Endothelial cell of umbilical vein (primary cell): Measurements from ENCODE around the gene CNTN1. TPM values are rescaled to one million over a fixed set of nuclear protein-coding genes. Genes with fewer than 3 reads are reported as not detected.

Experiments
- BruUV-seq: library from RNA; stranded (reverse); fragments of 400-500 nt; replicated peaks from 2 replicates; lab custom pipeline; 2021; lab: Mats Ljungman, UMichigan
- CTCF ChIA-PET: fragments of 300-600, 350-600 bp; sonication (Branson Sonifier 250); formaldehyde crosslinking; loops from one replicate; lab custom pipeline; 2021; ENCODE audit warnings: antibody characterized with exemption, inconsistent platforms; lab: Charles Lee
- POLR2A ChIA-PET: fragments of 300-600, 350-600 bp; sonication (Branson Sonifier 250); formaldehyde crosslinking; loops from one replicate; lab custom pipeline; 2021; ENCODE audit warnings: antibody characterized with exemption, inconsistent platforms; lab: Charles Lee
- DNase-seq: peaks from one replicate; pipeline ENCODE4 v3.0.0-alpha.2; 2011; ENCODE audit warnings: low read depth, low spot score
- FAIRE-seq: peaks from 2 replicates; lab custom pipeline; 2011; peaks lifted over from hg19 to GRCh38; lab: Jason Lieb, UNC
- H2AFZ ChIP-seq: 2 replicates; pipeline ENCODE4 v1.6.0; 2012; ENCODE audit warnings: low read depth, low read length, control low read depth, inconsistent platforms
- H3K27ac ChIP-seq: 2 replicates; pipeline ENCODE4 v1.5.1; 2011; ENCODE audit warnings: low read depth, mild to moderate bottlenecking, control low read depth, low read length, moderate library complexity; ENCODE audit not compliant: insufficient read depth
- H3K27me3 ChIP-seq, 2 experiments: 2 replicates each; pipeline versions ENCODE4 v1.6.0 to v1.6.1; 2011; ENCODE audit warnings: low read length in 2 of 2, mixed read lengths in 1 of 2; ENCODE audit not compliant: control insufficient read depth in 2 of 2, insufficient read depth in 2 of 2
- H3K36me3 ChIP-seq, 2 experiments: 2 replicates in 1 of 2; 3 replicates in 1 of 2; pipeline ENCODE4 v1.5.1; 2011; ENCODE audit warnings: low read length in 2 of 2, mild to moderate bottlenecking in 1 of 2, moderate library complexity in 1 of 2; ENCODE audit not compliant: control insufficient read depth in 2 of 2, insufficient read depth in 2 of 2; ENCODE audit errors: extremely low read depth in 1 of 2
- H3K4me1 ChIP-seq: 3 replicates; pipeline ENCODE4 v1.5.1; 2011; ENCODE audit warnings: mild to moderate bottlenecking, low read length; ENCODE audit not compliant: control insufficient read depth, insufficient read depth; ENCODE audit errors: extremely low read depth
- H3K4me2 ChIP-seq: 2 replicates; pipeline ENCODE4 v1.6.1; 2011; ENCODE audit warnings: low read length, control low read depth, mixed read lengths; ENCODE audit not compliant: insufficient read depth
- H3K4me3 ChIP-seq, 3 experiments: fragments of 200-600 bp in 1 of 3; sonication (generic), shearing (Covaris generic) in 1 of 3; replicated peaks in 1 of 3; 2 replicates each; pipeline ENCODE4 v1.5.1; 2011 to 2016; ENCODE audit warnings: control low read depth in 3 of 3, low read length in 3 of 3, mild to moderate bottlenecking in 2 of 3, inconsistent platforms in 1 of 3, low read depth in 1 of 3, moderate library complexity in 1 of 3; ENCODE audit not compliant: insufficient read depth in 1 of 3
- H3K79me2 ChIP-seq: 2 replicates; pipeline ENCODE4 v1.6.0; 2012; ENCODE audit warnings: low read length, inconsistent platforms; ENCODE audit not compliant: control insufficient read depth, insufficient read depth
- H3K9ac ChIP-seq: replicated peaks from 2 replicates; pipeline ENCODE3; 2011; ENCODE audit warnings: low read length, control low read depth; ENCODE audit not compliant: insufficient read depth; ENCODE audit errors: extremely low read depth
- H3K9me1 ChIP-seq: replicated peaks from 3 replicates; pipeline ENCODE4 v1.6.0; 2011; ENCODE audit warnings: mild to moderate bottlenecking, low read length; ENCODE audit not compliant: control insufficient read depth, insufficient read depth; ENCODE audit errors: extremely low read depth
- H3K9me3 ChIP-seq: replicated peaks from 2 replicates; pipeline ENCODE4 v1.5.1; 2012; ENCODE audit warnings: low read length, inconsistent platforms; ENCODE audit not compliant: control insufficient read depth, insufficient read depth
- H4K20me1 ChIP-seq: replicated peaks from 2 replicates; pipeline ENCODE3; 2011; ENCODE audit warnings: mild to moderate bottlenecking, low read length; ENCODE audit not compliant: control insufficient read depth, insufficient read depth; ENCODE audit errors: extremely low read depth
- EZH2 ChIP-seq: IDR thresholded peaks from 2 replicates; pipeline ENCODE4 v1.6.1; 2012; ENCODE audit warnings: borderline replicate concordance, low read depth, mild to moderate bottlenecking, moderate library complexity, low read length, inconsistent platforms; ENCODE audit not compliant: severe bottlenecking
- FOS ChIP-seq: IDR thresholded peaks from 2 replicates; pipeline ENCODE4 v1.6.1; 2011; ENCODE audit warnings: mild to moderate bottlenecking, low read length, moderate library complexity, borderline replicate concordance; ENCODE audit not compliant: insufficient read depth
- GATA2 ChIP-seq: IDR thresholded peaks from 2 replicates; pipeline ENCODE4 v1.7.0; 2011; ENCODE audit warnings: low read depth, mild to moderate bottlenecking, moderate library complexity, mixed read lengths, low read length; ENCODE audit not compliant: insufficient read length, insufficient read depth
- JUN ChIP-seq: IDR thresholded peaks from 2 replicates; pipeline ENCODE4 v1.6.1; 2011; ENCODE audit warnings: borderline replicate concordance, low read depth; ENCODE audit not compliant: insufficient read length, insufficient read depth
- MYC ChIP-seq: IDR thresholded peaks from one replicate; pipeline ENCODE4 v1.6.1; 2011; ENCODE audit warnings: mild to moderate bottlenecking, low read depth, low read length
- POLR2A ChIP-seq: IDR thresholded peaks from 2 replicates; pipeline ENCODE4 v1.6.1; 2012; ENCODE audit warnings: low read depth, mild to moderate bottlenecking, control low read depth, low read length
- POLR2AphosphoS5 ChIP-seq: IDR thresholded peaks from 2 replicates; pipeline ENCODE4 v1.6.1; 2012; ENCODE audit warnings: low read depth, mild to moderate bottlenecking, control low read depth, low read length, moderate library complexity; ENCODE audit not compliant: insufficient read depth
- dilution Hi-C: fragments of 300-500 bp; cut with MboI; formaldehyde crosslinking; loops from one replicate; pipeline ENCODE4 v1.15.0; 2019; ENCODE audit warnings: low sequenced_read_pairs; ENCODE audit not compliant: extremely low pct_ligation_motif_present
- intact Hi-C: fragments of 100-400 bp; cut with micrococcal nuclease; formaldehyde crosslinking; loops from one replicate; pipeline ENCODE4 v1.10.0; 2022
- polyA plus RNA-seq, 4 experiments: library from polyadenylated mRNA; depleted of rRNA in 3 of 4; stranded (reverse) in 3 of 4; unstranded in 1 of 4; fragments of >200 nt; gene quantifications; 2 replicates each; pipeline versions ENCODE4 v1.2.1 to v1.2.3, GENCODE V29; 2011 to 2012; ENCODE audit warnings: missing spikeins in 1 of 4
- total RNA-seq: library from RNA; stranded (reverse); gene quantifications from 2 replicates; pipeline ENCODE4 v1.2.3, GENCODE V29; 2021
- TF ChIP-seq, protein P1 (sequence below), 2 donors: IDR thresholded peaks; 1 replicate in 1 of 2; 2 replicates in 1 of 2; pipeline ENCODE4 v1.5.1; 2011; ENCODE audit warnings: low read length in 2 of 2, mild to moderate bottlenecking in 2 of 2, moderate library complexity in 2 of 2, control low read depth in 1 of 2, inconsistent platforms in 1 of 2, low read depth in 1 of 2; ENCODE audit not compliant: insufficient read depth in 1 of 2; ENCODE audit errors: extremely low read depth in 1 of 2
- TF ChIP-seq, protein P2 (sequence below): IDR thresholded peaks from 2 replicates; pipeline ENCODE4 v1.6.1; 2011; ENCODE audit not compliant: insufficient read depth, insufficient read length

CNTN1 gene
- total and polyA plus RNA-seq, 2 donors (not counting 3 experiments of a cell fraction or from before 2014, with no cell fraction given): 0.07 TPM; not detected in 1

DNA sequence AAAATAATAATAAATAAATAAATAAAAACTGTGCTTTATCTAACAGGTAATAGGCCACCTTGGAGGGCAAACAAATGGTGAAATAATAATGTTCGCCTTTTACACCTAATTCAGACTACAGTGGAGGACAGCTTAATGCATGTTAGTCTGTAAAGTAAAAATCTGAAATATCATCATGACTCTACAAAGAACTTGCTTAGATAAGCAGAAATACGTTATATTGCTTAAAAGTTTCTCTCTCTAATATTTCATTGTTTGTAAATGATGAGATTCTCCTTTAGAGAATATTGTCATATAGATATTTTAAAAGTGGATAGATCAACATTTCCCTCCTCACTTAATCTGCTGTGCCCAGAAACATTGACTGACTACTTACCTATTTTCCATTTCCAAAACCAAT, 397.2 kb downstream of the CNTN1 start:
- no peak overlapping the region for H2AFZ ChIP-seq

More for the DNA sequence above, 397.2 kb downstream of the CNTN1 start:
- H3K79me2 ChIP-seq: no peaks in the 10 kb centered on the region
- no peaks in the 10 kb centered on the region for H3K4me1 ChIP-seq
- BruUV-seq: no TSS peak
- no peak for FAIRE-seq
- no peak overlapping the region for H3K4me2 ChIP-seq
- CTCF ChIA-PET: no interaction called here
- no peaks in the 10 kb centered on the region for H3K9me1 ChIP-seq
- dilution Hi-C loops: no loop called here
- H3K27ac ChIP-seq: no peak overlapping the region
- intact Hi-C loops: no loop called here
- H3K9me3 ChIP-seq: no peaks in the 10 kb centered on the region
- no peak overlapping the region for H3K4me3 ChIP-seq
- no peaks in the 10 kb centered on the region for H3K36me3 ChIP-seq
- POLR2A ChIA-PET: no interaction called here
- DNase-seq: no peak
- no peaks in the 10 kb centered on the region for H3K27me3 ChIP-seq
- H3K9ac ChIP-seq: no peak overlapping the region
- no peaks in the 10 kb centered on the region for H4K20me1 ChIP-seq
- TF ChIP-seq MYC (no peak), GATA2 (no peak), POLR2AphosphoS5 (no peak), POLR2A (no peak), FOS (no peak), JUN (no peak), EZH2 (no peak)
- TF ChIP-seq, protein P1, sequence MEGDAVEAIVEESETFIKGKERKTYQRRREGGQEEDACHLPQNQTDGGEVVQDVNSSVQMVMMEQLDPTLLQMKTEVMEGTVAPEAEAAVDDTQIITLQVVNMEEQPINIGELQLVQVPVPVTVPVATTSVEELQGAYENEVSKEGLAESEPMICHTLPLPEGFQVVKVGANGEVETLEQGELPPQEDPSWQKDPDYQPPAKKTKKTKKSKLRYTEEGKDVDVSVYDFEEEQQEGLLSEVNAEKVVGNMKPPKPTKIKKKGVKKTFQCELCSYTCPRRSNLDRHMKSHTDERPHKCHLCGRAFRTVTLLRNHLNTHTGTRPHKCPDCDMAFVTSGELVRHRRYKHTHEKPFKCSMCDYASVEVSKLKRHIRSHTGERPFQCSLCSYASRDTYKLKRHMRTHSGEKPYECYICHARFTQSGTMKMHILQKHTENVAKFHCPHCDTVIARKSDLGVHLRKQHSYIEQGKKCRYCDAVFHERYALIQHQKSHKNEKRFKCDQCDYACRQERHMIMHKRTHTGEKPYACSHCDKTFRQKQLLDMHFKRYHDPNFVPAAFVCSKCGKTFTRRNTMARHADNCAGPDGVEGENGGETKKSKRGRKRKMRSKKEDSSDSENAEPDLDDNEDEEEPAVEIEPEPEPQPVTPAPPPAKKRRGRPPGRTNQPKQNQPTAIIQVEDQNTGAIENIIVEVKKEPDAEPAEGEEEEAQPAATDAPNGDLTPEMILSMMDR (IDR thresholded peaks at IDR 0.05; ENCODE audit: extremely low read depth in 1 of 2, insufficient read depth in 1 of 2, low read depth in 1 of 2, low read length in 2 of 2): no peak
- TF ChIP-seq, protein P2, sequence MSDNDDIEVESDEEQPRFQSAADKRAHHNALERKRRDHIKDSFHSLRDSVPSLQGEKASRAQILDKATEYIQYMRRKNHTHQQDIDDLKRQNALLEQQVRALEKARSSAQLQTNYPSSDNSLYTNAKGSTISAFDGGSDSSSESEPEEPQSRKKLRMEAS: no peak
